ENCODE measurements around the gene RAB11A. TPM values are rescaled to one million over a fixed set of nuclear protein-coding genes. Genes with fewer than 3 reads are reported as not detected.

RAB11A gene
- total RNA-seq (142 TPM), polyA plus RNA-seq (ENCODE audit: insufficient read depth in 1 of 8, insufficient read length in 8 of 8, low replicate concordance in 1 of 8) (100 to 1,000 TPM; 129 to 159 (median 143) TPM)
- long read RNA-seq, donor 1, full-length matches to known transcripts = 16 of 16 reads
- long read RNA-seq, donor 1, partial matches to known transcripts = 0 of 16 reads
- long read RNA-seq, donor 1, other reads (novel, unspliced or antisense) = 0 of 16 reads
- long read RNA-seq, donor 2, full-length matches to known transcripts = 4 of 4 reads
- long read RNA-seq, donor 2, partial matches to known transcripts = 0 of 4 reads
- long read RNA-seq, donor 2, other reads (novel, unspliced or antisense) = 0 of 4 reads
- long read RNA-seq, donor 3, full-length matches to known transcripts = 25 of 32 reads
- long read RNA-seq, donor 3, partial matches to known transcripts = 0 of 32 reads
- long read RNA-seq, donor 3, other reads (novel, unspliced or antisense) = 7 of 32 reads
- long read RNA-seq, donor 4, full-length matches to known transcripts = 22 of 28 reads
- long read RNA-seq, donor 4, partial matches to known transcripts = 0 of 28 reads
- long read RNA-seq, donor 4, other reads (novel, unspliced or antisense) = 6 of 28 reads
- long read RNA-seq, donor 5, full-length matches to known transcripts = 97 of 123 reads
- long read RNA-seq, donor 5, partial matches to known transcripts = 5 of 123 reads
- long read RNA-seq, donor 5, other reads (novel, unspliced or antisense) = 21 of 123 reads
- long read RNA-seq, donor 6, full-length matches to known transcripts = 58 of 81 reads
- long read RNA-seq, donor 6, partial matches to known transcripts = 6 of 81 reads
- long read RNA-seq, donor 6, other reads (novel, unspliced or antisense) = 17 of 81 reads
- long read RNA-seq, donor 7, full-length matches to known transcripts = 64 of 92 reads
- long read RNA-seq, donor 7, partial matches to known transcripts = 15 of 92 reads
- long read RNA-seq, donor 7, other reads (novel, unspliced or antisense) = 13 of 92 reads
- long read RNA-seq, donor 8, full-length matches to known transcripts = 42 of 69 reads
- long read RNA-seq, donor 8, partial matches to known transcripts = 19 of 69 reads
- long read RNA-seq, donor 8, other reads (novel, unspliced or antisense) = 8 of 69 reads
- long read RNA-seq, donor 9, full-length matches to known transcripts = 48 of 70 reads
- long read RNA-seq, donor 9, partial matches to known transcripts = 12 of 70 reads
- long read RNA-seq, donor 9, other reads (novel, unspliced or antisense) = 10 of 70 reads
- long read RNA-seq, donor 10, full-length matches to known transcripts = 59 of 112 reads
- long read RNA-seq, donor 10, partial matches to known transcripts = 38 of 112 reads
- long read RNA-seq, donor 10, other reads (novel, unspliced or antisense) = 15 of 112 reads
- long read RNA-seq, donor 11, full-length matches to known transcripts = 50 of 84 reads
- long read RNA-seq, donor 11, partial matches to known transcripts = 23 of 84 reads
- long read RNA-seq, donor 11, other reads (novel, unspliced or antisense) = 11 of 84 reads

DNA sequence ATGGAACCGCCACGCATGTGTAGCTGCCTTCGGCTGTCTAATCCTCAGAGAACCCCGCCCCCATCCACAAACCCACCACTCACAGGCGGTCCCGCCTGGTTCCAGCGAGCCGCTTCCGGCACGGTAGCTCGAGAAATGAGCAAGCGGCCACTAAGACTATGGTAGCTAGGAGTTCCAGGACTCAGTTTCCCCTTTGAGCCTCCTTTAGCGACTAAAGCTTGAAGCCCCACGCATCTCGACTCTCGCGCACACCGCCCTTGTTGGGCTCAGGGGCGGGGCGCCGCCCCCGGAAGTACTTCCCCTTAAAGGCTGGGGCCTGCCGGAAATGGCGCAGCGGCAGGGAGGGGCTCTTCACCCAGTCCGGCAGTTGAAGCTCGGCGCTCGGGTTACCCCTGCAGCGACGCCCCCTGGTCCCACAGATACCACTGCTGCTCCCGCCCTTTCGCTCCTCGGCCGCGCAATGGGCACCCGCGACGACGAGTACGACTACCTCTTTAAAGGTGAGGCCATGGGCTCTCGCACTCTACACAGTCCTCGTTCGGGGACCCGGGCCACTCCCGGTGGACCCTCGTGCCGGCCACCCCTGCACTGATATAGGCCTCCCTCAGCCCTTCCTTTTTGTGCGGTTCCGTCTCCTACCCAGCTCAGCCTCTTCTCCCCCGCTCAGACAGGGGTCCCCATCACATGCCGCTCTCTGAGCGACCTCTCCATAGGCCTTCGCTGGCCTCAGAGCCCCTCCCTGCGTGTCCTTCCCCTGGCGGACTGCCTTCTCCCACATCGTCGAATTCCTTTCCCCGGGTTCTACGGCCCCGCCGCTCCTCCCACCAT, at the start of gene RAB11A:
RAB11A (plus strand) TSS at position 366 of the 828 bp plus-strand sequence; CDS start at position 461, 95 bp downstream.
- Histone ChIP-seq H3K4me3 (ENCODE audit: low read length) (peak within 1 kb of the TSS; percentile 99), H3K9me3 (replicated peaks; ENCODE audit: control insufficient read depth, low read depth, low read length) (no peaks in the 10 kb centered on the region), H3K4me1 (ENCODE audit: control insufficient read depth, insufficient read depth, low read length) (no peaks in the 10 kb centered on the region), H3K36me3 (ENCODE audit: control insufficient read depth, insufficient read depth, low read length) (no peaks in the 10 kb centered on the region), H3K27ac (ENCODE audit: low read length) (peak within 1 kb of the TSS; percentile 100), H3K27me3 (ENCODE audit: control insufficient read depth, insufficient read depth, low read length) (no peaks in the 10 kb centered on the region)
- WGBS (ENCODE audit: insufficient coverage) = 0% methylated on average over 58 of the region's 62 CpGs
- peak; percentile 99 for DNase-seq

DNA sequence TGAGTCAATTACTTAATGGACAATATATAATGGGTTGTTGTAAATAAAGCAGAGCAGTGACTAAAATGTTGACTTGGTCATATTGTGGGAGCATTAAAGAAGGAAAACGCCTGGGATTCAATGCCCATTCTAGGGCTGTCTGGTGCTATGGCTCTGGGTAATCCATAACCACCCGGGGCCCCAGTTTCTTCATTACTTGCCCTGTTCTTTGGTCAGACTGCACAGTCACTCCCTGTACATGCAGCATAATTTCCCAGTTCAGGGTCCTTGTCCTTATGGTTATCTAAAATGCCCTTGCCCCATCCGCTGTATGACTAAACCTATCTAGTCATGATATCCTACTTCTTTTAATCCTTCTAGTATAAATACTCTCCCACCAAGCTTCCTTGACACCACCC, 49.7 kb upstream of the RAB11A start:
- Histone ChIP-seq H3K36me3 (ENCODE audit: control insufficient read depth, insufficient read depth, low read length) (no peaks in the 10 kb centered on the region), H3K4me3 (ENCODE audit: low read length) (no peak overlapping the region)

DNA sequence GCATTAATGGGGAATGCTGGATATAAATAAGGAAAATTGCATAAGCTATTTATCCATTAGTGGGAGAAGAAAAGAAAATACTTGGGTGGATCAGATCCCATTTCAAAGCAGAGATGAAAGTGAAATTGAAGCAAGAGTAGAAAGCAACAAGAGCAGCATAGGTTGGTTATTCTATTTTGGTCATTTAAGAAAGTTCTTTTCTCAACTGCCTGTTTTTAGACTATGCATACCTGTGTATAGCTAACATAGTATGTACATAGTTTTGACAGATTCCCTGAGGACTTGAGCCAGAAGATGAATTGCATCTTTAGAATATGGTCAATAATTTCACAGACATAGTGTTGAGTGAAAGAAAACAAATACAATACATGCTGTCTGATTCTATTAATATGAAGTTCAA, 48.2 kb upstream of the RAB11A start:
- H3K27ac ChIP-seq (ENCODE audit: low read length) = no peak overlapping the region
- H3K4me3 ChIP-seq (ENCODE audit: low read length) = no peak overlapping the region

More for the DNA sequence above, 49.7 kb upstream of the RAB11A start:
- DNase-seq = no peak
- Histone ChIP-seq H3K27ac (ENCODE audit: low read length) (peak overlapping the region; percentile 63), H3K27me3 (ENCODE audit: control insufficient read depth, insufficient read depth, low read length) (no peaks in the 10 kb centered on the region), H3K9me3 (replicated peaks; ENCODE audit: control insufficient read depth, low read depth, low read length) (no peaks in the 10 kb centered on the region), H3K4me1 (ENCODE audit: control insufficient read depth, insufficient read depth, low read length) (peaks cover 2% of the 10 kb centered on the region)
- WGBS (ENCODE audit: insufficient coverage) = 100% methylated on average over 2 of the region's 3 CpGs

DNA sequence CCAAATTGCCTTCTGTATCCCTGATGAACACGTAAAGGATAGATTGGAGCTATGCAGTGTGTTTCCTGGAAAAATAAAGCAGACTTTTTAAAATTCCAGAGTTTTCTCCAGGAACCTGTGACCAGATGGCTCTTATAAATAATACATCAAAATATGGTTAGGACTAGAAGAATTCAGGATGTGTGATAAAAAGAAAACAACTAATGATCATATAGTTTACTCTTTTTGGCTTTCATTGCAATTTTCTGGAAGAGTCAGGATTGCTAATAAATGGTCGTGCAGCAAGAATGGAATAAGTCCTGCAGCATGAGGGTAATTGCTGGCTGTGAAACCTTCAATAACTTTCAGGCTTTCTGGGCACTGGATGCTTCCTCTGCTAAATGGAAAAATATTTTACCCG, 47.0 kb upstream of the RAB11A start:
- Histone ChIP-seq H3K4me1 (ENCODE audit: control insufficient read depth, insufficient read depth, low read length) (peaks cover 2% of the 10 kb centered on the region), H3K36me3 (ENCODE audit: control insufficient read depth, insufficient read depth, low read length) (no peaks in the 10 kb centered on the region), H3K9me3 (replicated peaks; ENCODE audit: control insufficient read depth, low read depth, low read length) (no peaks in the 10 kb centered on the region), H3K4me3 (ENCODE audit: low read length) (no peak overlapping the region), H3K27ac (ENCODE audit: low read length) (peak overlapping the region; percentile 13), H3K27me3 (ENCODE audit: control insufficient read depth, insufficient read depth, low read length) (no peaks in the 10 kb centered on the region)
- no CpG with 5 or more reads among the region's 3 CpGs for WGBS (ENCODE audit: insufficient coverage)
- peak; percentile 74 for DNase-seq

More for the DNA sequence above, 48.2 kb upstream of the RAB11A start:
- Histone ChIP-seq H3K36me3 (ENCODE audit: control insufficient read depth, insufficient read depth, low read length) (no peaks in the 10 kb centered on the region), H3K9me3 (replicated peaks; ENCODE audit: control insufficient read depth, low read depth, low read length) (no peaks in the 10 kb centered on the region), H3K4me1 (ENCODE audit: control insufficient read depth, insufficient read depth, low read length) (peaks cover 2% of the 10 kb centered on the region), H3K27me3 (ENCODE audit: control insufficient read depth, insufficient read depth, low read length) (no peaks in the 10 kb centered on the region)
- no peak for DNase-seq

DNA sequence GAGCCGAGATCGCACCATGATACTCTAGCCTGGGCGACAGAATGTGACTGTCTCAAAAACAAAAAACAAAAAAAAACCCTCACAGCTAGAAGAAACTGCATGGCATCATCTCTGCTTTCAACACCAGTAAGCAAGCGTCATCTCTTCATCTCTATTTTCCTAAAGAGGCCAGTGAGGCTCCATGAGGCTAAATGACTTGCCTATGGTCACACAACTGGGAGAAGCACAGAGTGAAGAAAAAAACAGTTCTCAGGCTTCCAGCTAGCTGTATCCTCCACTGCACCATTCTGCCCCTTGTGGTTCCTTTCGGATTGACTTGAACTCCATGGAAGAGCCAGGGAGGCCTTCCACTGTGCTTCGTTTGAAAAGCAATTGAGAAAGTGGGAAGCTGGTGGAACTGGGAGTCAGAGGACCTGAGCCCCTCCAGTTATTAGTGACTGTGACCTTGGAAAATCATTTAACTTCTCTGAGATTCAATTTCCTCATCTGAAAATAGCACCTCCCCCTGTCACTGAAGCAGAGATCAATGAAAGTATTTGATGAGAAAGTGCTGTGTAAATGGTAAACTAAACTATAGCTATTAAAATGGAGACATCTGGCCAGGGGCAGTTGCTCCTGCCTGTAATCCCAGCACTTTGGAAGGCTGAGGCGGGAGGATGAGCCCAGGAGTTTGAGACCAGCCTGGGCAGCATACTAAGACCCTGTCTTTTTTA, 45.1 kb upstream of the RAB11A start:
- Histone ChIP-seq H3K9me3 (replicated peaks; ENCODE audit: control insufficient read depth, low read depth, low read length) (no peaks in the 10 kb centered on the region), H3K27me3 (ENCODE audit: control insufficient read depth, insufficient read depth, low read length) (no peaks in the 10 kb centered on the region), H3K36me3 (ENCODE audit: control insufficient read depth, insufficient read depth, low read length) (no peaks in the 10 kb centered on the region), H3K4me1 (ENCODE audit: control insufficient read depth, insufficient read depth, low read length) (peaks cover 2% of the 10 kb centered on the region), H3K27ac (ENCODE audit: low read length) (no peak overlapping the region), H3K4me3 (ENCODE audit: low read length) (no peak overlapping the region)
- WGBS (ENCODE audit: insufficient coverage) = 71% methylated on average over 1 of the region's 7 CpGs
- peak; percentile 74 for DNase-seq

DNA sequence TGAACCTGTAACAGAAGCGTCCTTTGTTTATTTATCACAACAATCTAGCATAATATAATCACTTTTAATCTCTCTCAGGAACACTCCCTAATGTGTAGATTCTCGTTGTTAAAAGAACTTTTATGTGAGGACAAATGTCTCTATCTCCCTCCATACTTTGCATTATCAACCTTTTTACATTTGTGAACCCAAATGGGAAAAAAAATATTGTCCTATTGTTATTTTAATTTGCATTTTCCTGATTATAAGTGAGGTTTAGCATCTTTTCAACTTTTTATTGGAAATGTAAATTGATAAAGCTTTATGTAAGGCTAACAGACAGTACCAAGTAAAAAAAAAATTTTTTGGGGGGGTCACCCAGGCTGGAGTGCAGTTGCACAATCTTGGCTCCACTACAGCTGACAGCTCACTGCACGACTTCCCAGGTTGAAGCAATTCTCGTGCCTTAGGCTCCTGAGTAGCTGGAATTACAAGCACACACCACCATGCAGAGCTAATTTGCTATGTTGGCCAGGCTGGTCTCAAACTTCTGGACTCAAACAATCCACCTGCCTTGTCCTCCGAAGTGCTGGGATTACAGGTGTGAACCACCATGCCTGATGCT, 44.2 kb upstream of the RAB11A start:
- Histone ChIP-seq H3K27ac (ENCODE audit: low read length) (no peak overlapping the region), H3K4me3 (ENCODE audit: low read length) (no peak overlapping the region), H3K36me3 (ENCODE audit: control insufficient read depth, insufficient read depth, low read length) (no peaks in the 10 kb centered on the region), H3K9me3 (replicated peaks; ENCODE audit: control insufficient read depth, low read depth, low read length) (no peaks in the 10 kb centered on the region), H3K4me1 (ENCODE audit: control insufficient read depth, insufficient read depth, low read length) (no peaks in the 10 kb centered on the region), H3K27me3 (ENCODE audit: control insufficient read depth, insufficient read depth, low read length) (no peaks in the 10 kb centered on the region)
- no peak for DNase-seq
- 22% methylated on average over 2 of the region's 5 CpGs for WGBS (ENCODE audit: insufficient coverage)

DNA sequence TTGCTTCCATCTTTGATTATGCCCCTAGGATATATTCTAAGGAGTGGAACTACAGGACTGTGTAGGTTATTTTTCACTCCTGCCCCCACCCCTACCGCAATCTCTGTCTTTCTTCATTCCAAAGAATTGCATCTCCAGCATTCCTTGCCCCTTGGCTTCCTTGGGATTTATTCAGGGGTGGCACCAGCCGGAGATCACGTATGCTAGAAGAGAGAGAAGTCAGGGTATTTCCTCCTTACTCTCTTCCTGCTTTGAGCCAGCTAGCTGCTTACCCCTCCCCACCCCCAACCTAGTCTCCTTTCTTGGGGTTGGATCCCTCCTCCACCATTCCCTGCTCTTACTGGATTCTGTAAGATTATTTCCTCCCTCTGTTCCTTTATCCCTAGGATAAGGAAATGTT, 42.2 kb upstream of the RAB11A start:
- H3K27me3 ChIP-seq (ENCODE audit: control insufficient read depth, insufficient read depth, low read length) = no peaks in the 10 kb centered on the region
- H3K27ac ChIP-seq (ENCODE audit: low read length) = no peak overlapping the region
- no peak for DNase-seq
- H3K4me3 ChIP-seq (ENCODE audit: low read length) = no peak overlapping the region
- no peaks in the 10 kb centered on the region for H3K9me3 ChIP-seq (replicated peaks; ENCODE audit: control insufficient read depth, low read depth, low read length)
- WGBS (ENCODE audit: insufficient coverage) = no CpG with 5 or more reads among the region's 3 CpGs
- no peaks in the 10 kb centered on the region for H3K36me3 ChIP-seq (ENCODE audit: control insufficient read depth, insufficient read depth, low read length)
- peaks cover 3% of the 10 kb centered on the region for H3K4me1 ChIP-seq (ENCODE audit: control insufficient read depth, insufficient read depth, low read length)

DNA sequence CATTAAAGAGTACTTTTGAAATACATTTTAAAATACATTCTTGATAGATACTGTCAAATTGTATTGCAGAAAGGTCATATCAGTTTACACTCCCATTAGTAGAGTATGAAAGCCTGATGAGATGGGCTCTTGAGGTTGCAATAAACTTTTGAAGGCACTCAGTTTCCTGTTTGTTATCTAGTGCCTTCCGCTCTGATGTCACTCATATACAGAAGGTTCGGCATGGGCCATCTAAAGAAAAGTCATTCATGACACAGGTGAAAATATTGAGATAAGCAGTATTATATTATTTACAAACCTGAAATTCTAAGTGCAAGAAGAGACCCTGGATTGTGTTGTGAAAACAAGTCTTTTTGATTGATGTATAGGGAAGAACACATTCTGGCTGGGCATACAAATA, 40.7 kb upstream of the RAB11A start:
- no peaks in the 10 kb centered on the region for H3K27me3 ChIP-seq (ENCODE audit: control insufficient read depth, insufficient read depth, low read length)
- DNase-seq = no peak
- H3K36me3 ChIP-seq (ENCODE audit: control insufficient read depth, insufficient read depth, low read length) = no peaks in the 10 kb centered on the region
- peaks cover 16% of the 10 kb centered on the region for H3K4me1 ChIP-seq (ENCODE audit: control insufficient read depth, insufficient read depth, low read length)
- H3K9me3 ChIP-seq (replicated peaks; ENCODE audit: control insufficient read depth, low read depth, low read length) = no peaks in the 10 kb centered on the region
- WGBS (ENCODE audit: insufficient coverage) = no CpG with 5 or more reads among the region's 2 CpGs
- H3K4me3 ChIP-seq (ENCODE audit: low read length) = no peak overlapping the region
- no peak overlapping the region for H3K27ac ChIP-seq (ENCODE audit: low read length)

All from muscle of leg (tissue), 16 donors.